Head of caudate nucleus (tissue), 42 donors: ENCODE data around the gene ADORA2A.
A peak's percentile ranks its signal among the peaks of the same experiment; 100 is the strongest.

ENCODE experiments used
- DNase-seq, 42 donors: peaks; one replicate each; pipeline versions ENCODE4 v3.0.0 to v3.0.0-alpha.2; 2020 to 2021; ENCODE audit warnings: mixed read lengths in 7 of 42
- intact Hi-C: fragments of 100-400 bp; cut with DNase I; formaldehyde crosslinking; loops from one replicate; pipeline ENCODE4 v1.15.0; 2022

Gene ADORA2A

GRCh38 chr22:24428751-24429410 lies 1.5 kb downstream of the ADORA2A start:
- intact Hi-C loops, result no loop called here

GRCh38 chr22:24429411-24430365 lies 2.3 kb downstream of the ADORA2A start:
- peak in 4 of 42 donors; percentile 39 to 64 (median 52) for DNase-seq
- intact Hi-C loops, result loop anchor here (5.0 kb wide), 1 partner anchor 93 kb away; no protein-coding TSS in a partner anchor

More at GRCh38 chr22:24428751-24429410, 1.5 kb downstream of the ADORA2A start:
- no peak for DNase-seq

GRCh38 chr22:24430431-24431308 lies 3.3 kb downstream of the ADORA2A start:
- peak in 1 of 42 donors; percentile 30 for DNase-seq
- intact Hi-C loops, result loop anchor here (5.0 kb wide), 1 partner anchor 92 kb away; no protein-coding TSS in a partner anchor

- peak in 2 of 42 donors; percentile 3 to 8 for DNase-seq
- intact Hi-C loops, result loop anchor here (5.0 kb wide), 1 partner anchor 91 kb away; no protein-coding TSS in a partner anchor
Observed at GRCh38 chr22:24431309-24432034, 4.1 kb downstream of the ADORA2A start.

GRCh38 chr22:24432059-24432853 lies 4.9 kb downstream of the ADORA2A start:
- DNase-seq, result peak; percentile 57 to 97 (median 84)
- intact Hi-C loops, result loop anchor here (5.0 kb wide), 1 partner anchor 90 kb away; no protein-coding TSS in a partner anchor

GRCh38 chr22:24433001-24433827 lies 5.8 kb downstream of the ADORA2A start:
- intact Hi-C loops, result loop anchor here (5.0 kb wide), 1 partner anchor 89 kb away; no protein-coding TSS in a partner anchor
- DNase-seq, result peak in 3 of 42 donors; percentile 2 to 7 (median 5)

GRCh38 chr22:24433828-24434470 lies 6.5 kb downstream of the ADORA2A start:
- DNase-seq, result peak in 2 of 42 donors; percentile 5 to 9
- intact Hi-C loops, result loop anchor here (5.0 kb wide), 1 partner anchor 88 kb away; no protein-coding TSS in a partner anchor

GRCh38 chr22:24434471-24435322 lies 7.3 kb downstream of the ADORA2A start:
- intact Hi-C loops, result loop anchor here (5.0 kb wide), 1 partner anchor 88 kb away; no protein-coding TSS in a partner anchor

GRCh38 chr22:24435323-24435645 lies 7.9 kb downstream of the ADORA2A start:
- intact Hi-C loops, result no loop called here
- no peak for DNase-seq

More at GRCh38 chr22:24434471-24435322, 7.3 kb downstream of the ADORA2A start:
- DNase-seq, result peak in 4 of 42 donors; percentile 3 to 11 (median 7)

GRCh38 chr22:24435861-24436371 lies 8.5 kb downstream of the ADORA2A start:
- DNase-seq, result peak in 6 of 42 donors; percentile 3 to 31 (median 19)
- intact Hi-C loops, result no loop called here

- intact Hi-C loops, result no loop called here
- peak in 2 of 42 donors; percentile 15 to 22 for DNase-seq
Observed at GRCh38 chr22:24436553-24436952, 9.2 kb downstream of the ADORA2A start.

GRCh38 chr22:24437091-24437490 lies 9.7 kb downstream of the ADORA2A start:
- intact Hi-C loops, result no loop called here

GRCh38 chr22:24437741-24438328 lies 10.4 kb downstream of the ADORA2A start:
- DNase-seq, result peak in 6 of 42 donors; percentile 2 to 26 (median 18)
- intact Hi-C loops, result no loop called here

More at GRCh38 chr22:24437091-24437490, 9.7 kb downstream of the ADORA2A start:
- DNase-seq, result peak in 3 of 42 donors; percentile 12 to 15 (median 15)

GRCh38 chr22:24440270-24440717 lies 12.9 kb downstream of the ADORA2A start:
- no peak for DNase-seq
- intact Hi-C loops, result no loop called here
